ENCODE results near the gene TBR1.

DNA sequence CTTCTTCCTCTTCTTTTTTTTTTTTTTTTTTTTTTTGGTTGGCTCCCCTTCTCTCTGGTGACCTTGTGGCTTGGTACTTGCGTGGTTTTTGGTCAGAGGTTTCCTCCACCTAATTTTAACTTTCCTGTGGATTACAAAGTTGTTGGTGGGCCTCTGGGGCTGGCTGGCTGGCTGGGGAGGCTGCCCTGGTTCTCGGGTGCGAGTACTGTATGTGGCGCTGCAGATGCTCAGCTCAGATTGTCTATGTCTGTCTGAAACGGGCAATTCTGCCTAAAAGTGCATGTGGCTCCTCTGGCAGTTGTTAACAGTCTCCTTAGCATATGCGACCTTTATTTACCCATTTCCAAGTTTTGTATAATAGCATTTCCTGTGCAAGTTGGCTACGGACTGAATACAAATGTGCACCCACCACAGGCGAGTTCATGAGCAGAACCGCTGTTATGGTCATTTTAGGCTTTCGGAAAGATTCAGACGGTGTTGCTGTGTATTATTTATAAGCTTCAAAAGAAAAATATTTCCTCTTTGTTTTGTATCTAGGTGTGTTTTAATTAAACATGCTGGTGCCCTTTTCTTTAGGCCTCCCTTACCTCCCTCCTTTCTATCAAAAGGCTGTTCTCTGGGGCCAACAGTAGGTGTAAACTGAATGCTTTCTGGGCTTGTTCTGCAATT, 4.4 kb downstream of the TBR1 start:
- TF ChIP-seq EZH2 (IDR thresholded peaks at IDR 0.05; ENCODE audit: borderline replicate concordance, low read length) = no peak
- TF ChIP-seq, protein P1, sequence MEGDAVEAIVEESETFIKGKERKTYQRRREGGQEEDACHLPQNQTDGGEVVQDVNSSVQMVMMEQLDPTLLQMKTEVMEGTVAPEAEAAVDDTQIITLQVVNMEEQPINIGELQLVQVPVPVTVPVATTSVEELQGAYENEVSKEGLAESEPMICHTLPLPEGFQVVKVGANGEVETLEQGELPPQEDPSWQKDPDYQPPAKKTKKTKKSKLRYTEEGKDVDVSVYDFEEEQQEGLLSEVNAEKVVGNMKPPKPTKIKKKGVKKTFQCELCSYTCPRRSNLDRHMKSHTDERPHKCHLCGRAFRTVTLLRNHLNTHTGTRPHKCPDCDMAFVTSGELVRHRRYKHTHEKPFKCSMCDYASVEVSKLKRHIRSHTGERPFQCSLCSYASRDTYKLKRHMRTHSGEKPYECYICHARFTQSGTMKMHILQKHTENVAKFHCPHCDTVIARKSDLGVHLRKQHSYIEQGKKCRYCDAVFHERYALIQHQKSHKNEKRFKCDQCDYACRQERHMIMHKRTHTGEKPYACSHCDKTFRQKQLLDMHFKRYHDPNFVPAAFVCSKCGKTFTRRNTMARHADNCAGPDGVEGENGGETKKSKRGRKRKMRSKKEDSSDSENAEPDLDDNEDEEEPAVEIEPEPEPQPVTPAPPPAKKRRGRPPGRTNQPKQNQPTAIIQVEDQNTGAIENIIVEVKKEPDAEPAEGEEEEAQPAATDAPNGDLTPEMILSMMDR (IDR thresholded peaks at IDR 0.05; ENCODE audit: low read length) = no peak
